ENCODE measurements around the gene ZNF503. TPM values are rescaled to one million over a fixed set of nuclear protein-coding genes. Genes with fewer than 3 reads are reported as not detected.

ZNF503 gene
- total and polyA plus RNA-seq, 5 experiments from 2014 or later, result 0.11 to 0.13 TPM; not detected in 3

DNA sequence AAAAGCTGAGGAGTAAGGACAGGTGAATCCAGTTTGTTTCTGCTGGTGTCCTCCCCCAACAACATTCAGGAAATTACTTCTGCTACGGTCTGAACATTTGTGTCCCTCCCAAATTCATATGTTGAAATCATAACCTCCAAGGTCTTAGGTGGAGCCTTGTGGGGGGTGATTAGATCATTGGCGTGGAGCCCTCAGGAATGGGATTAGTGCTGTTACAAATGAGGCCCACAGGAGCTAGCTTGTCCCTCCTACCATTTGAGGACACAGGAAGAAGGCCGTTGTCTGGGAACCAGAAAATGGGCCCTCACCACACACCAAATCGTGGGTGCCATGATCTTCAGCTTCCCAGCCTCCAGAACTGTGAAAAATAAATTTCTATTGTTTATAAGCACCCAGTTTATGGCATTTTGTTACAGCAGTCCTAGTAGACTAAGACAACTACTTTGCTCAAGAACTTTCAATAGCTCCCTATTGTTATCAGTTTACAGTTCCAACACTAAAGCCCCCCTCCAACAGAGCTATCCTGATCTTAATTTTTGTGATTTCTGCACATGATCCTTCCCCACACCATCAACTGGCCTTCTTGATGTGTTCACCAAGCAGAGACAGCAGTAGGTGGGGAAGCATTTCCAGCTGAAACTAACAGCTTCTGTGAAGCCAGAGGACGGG lies 27.7 kb upstream of the ZNF503 start:
- POLR2A ChIA-PET, result no interaction called here
- Mint-ChIP-seq H3K4me1 (peaks cover 0 to 11% (median 6%) of the 10 kb centered on the region in 4 donors), H3K9me3 (peaks cover 0 to 3% (median 0%) of the 10 kb centered on the region in 9 donors), H3K27ac (no peak overlapping the region), H3K27me3 (peaks cover 35 to 57% (median 43%) of the 10 kb centered on the region in 5 donors), H3K36me3 (no peaks in the 10 kb centered on the region), H3K4me3 (no peak overlapping the region)
- no peak for DNase-seq
- no peak for ATAC-seq

DNA sequence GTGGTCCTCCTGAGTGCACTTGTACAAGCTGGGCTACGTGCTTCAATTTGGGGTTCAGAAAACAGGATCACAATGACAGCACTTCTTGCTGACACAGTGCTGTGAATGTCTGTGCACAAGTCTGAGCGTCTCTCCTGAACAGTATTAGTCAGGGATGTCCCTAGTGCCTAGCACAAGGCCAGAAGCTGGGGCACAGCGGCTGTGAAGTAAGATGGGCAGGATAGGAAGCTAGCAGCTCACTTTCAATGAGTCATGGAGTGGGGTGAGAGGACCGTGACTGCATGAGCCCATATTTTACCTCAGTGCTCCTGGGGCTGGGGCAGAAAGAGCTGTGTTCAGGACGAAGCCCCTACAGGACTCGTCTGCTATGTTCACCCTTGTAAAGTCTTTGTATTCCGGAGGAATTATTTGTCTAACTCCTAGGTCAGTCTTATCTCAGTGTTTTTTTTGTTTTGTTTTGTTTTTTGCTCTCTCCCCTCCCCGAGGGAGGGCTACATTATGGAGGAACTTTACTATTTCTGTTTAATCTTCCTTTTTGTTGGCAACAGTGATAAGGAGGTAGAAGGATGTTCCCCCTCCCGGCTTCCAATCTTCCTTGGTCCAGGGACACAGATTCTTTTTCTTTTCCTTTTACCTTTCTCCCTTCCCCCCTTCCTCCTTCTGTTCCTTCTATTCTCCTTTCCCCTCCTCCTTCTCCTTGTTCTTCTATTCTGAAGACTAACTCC lies 27.0 kb upstream of the ZNF503 start:
- peaks cover 29 to 54% (median 38%) of the 10 kb centered on the region in 5 donors for H3K27me3 Mint-ChIP-seq
- peaks cover 0 to 11% (median 6%) of the 10 kb centered on the region in 4 donors for H3K4me1 Mint-ChIP-seq
- POLR2A ChIA-PET, result no interaction called here
- no peak for DNase-seq
- H3K36me3 Mint-ChIP-seq, result no peaks in the 10 kb centered on the region
- H3K4me3 Mint-ChIP-seq, result no peak overlapping the region
- no peak overlapping the region for H3K27ac Mint-ChIP-seq
- H3K9me3 Mint-ChIP-seq, result peaks cover 0 to 3% (median 0%) of the 10 kb centered on the region in 9 donors
- ATAC-seq, result no peak

DNA sequence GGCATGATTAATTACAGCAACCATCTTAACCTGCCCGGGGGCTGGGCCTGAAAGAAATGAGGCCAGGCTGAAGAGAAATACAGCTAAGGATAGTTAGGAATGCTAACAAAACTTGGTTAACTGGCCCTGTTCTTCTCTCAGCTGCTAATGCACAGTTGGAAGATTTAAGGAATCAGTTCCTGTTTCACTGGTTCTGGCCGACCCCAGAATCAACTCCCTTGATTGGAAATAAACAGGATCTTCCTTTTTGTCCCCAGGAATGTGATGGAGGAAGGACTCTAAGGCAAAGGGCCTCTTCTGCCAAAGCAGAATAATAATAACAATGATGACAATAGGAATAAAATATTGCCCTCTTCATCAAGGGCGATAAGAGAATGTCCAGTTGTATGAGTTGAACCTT lies 26.4 kb upstream of the ZNF503 start:
- H3K27me3 Mint-ChIP-seq, result peaks cover 24 to 54% (median 36%) of the 10 kb centered on the region in 5 donors
- POLR2A ChIA-PET, result no interaction called here
- DNase-seq (no peak), ATAC-seq (no peak)
- no peaks in the 10 kb centered on the region for H3K36me3 Mint-ChIP-seq
- peaks cover 0 to 11% (median 6%) of the 10 kb centered on the region in 4 donors for H3K4me1 Mint-ChIP-seq
- peaks cover 0 to 3% (median 0%) of the 10 kb centered on the region in 9 donors for H3K9me3 Mint-ChIP-seq
- H3K4me3 Mint-ChIP-seq, result no peak overlapping the region
- no peak overlapping the region for H3K27ac Mint-ChIP-seq

DNA sequence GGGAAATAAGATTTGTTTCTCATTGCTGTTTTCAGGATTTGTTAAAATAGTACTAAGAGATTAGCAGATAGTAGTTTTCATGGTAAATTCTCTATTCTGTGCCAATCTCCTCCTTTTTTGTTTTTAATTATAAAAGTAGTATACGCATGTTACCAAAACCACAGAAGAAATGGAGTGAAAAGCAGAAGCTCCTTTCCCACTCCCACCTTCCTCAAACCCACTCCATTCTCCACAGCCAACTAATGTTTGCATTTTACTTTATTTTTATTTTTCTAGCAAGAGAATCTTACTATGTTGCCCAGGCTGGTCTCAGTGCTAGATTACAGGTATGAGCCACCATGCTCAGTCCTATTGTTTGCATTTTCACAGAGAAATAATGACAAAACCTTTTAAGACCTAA lies 25.3 kb upstream of the ZNF503 start:
- Mint-ChIP-seq H3K36me3 (no peaks in the 10 kb centered on the region), H3K4me3 (no peak overlapping the region), H3K27ac (no peak overlapping the region), H3K27me3 (peaks cover 15 to 47% (median 28%) of the 10 kb centered on the region in 5 donors), H3K9me3 (peaks cover 0 to 3% (median 0%) of the 10 kb centered on the region in 9 donors), H3K4me1 (peaks cover 0 to 6% (median 3%) of the 10 kb centered on the region in 4 donors)
- DNase-seq (no peak), ATAC-seq (no peak)
- POLR2A ChIA-PET, result no interaction called here

DNA sequence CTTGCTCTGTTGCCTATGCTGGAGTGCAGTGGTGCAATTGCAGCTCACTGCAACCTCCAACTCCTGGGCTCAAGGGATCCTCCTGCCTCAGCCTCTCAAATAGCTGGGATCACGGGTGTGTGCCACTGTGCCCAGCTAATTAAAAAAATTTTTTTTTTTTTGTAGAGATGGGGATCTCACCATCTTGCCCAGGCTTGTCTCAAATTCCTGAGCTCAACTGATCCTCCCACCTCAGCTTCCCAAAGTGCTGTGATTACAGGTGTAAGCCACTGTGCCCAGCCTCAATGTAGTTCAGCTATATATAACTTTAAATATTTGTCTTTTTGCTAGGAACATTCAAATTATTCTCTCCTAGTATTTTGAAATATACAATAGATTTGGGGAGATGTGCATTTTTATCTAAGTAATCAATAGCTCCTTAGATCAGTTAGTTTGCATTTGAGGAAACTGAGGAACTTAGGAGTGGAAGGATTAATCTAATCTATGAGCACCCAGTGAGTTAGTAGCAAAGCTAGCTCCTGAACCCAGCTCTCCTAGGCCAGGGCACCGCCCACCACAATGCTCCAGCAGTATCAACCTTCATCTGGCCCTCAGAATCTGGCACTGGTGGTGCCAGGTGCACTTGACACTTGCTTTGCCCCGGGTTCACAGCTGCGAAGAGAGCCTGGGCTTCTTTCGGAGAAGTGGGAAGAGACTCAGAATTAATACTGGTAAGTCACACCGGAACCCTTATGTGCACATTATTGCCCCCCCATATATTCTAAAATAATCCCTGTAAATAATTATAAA lies 23.9 kb upstream of the ZNF503 start:
- no peak overlapping the region for H3K4me3 Mint-ChIP-seq
- no peak for DNase-seq
- POLR2A ChIA-PET, result no interaction called here
- H3K36me3 Mint-ChIP-seq, result no peaks in the 10 kb centered on the region
- peaks cover 0 to 3% (median under 1%) of the 10 kb centered on the region in 4 donors for H3K4me1 Mint-ChIP-seq
- H3K27me3 Mint-ChIP-seq, result peaks cover 12 to 41% (median 24%) of the 10 kb centered on the region in 5 donors
- no peak overlapping the region for H3K27ac Mint-ChIP-seq
- no peak for ATAC-seq
- H3K9me3 Mint-ChIP-seq, result peaks cover 0 to 1% (median 0%) of the 10 kb centered on the region in 9 donors

DNA sequence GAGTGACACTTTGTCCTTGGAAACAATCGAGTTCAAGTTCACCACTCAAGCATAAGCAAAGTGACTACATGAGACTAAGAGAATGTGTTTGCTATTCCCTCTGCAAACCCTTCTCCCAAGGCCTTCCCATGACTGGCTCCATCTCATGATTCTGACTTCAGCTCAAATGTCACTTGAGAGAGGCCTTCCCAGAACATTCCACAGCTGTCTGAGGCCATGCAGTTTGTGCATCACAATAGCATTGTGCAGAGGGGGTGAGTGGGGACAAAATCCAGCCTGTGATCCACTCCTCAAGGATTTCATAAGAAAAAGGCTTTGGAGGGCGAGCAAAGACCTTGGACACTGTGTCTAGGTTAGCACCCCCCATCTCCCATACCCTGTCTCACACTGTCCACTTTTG lies 23.0 kb upstream of the ZNF503 start:
- Mint-ChIP-seq H3K9me3 (no peaks in the 10 kb centered on the region), H3K4me3 (no peak overlapping the region), H3K36me3 (no peaks in the 10 kb centered on the region), H3K27ac (no peak overlapping the region), H3K27me3 (peaks cover 10 to 32% (median 16%) of the 10 kb centered on the region in 5 donors), H3K4me1 (peaks cover 0 to 1% (median 0%) of the 10 kb centered on the region in 4 donors)
- no peak for ATAC-seq
- DNase-seq, result no peak
- POLR2A ChIA-PET, result no interaction called here

DNA sequence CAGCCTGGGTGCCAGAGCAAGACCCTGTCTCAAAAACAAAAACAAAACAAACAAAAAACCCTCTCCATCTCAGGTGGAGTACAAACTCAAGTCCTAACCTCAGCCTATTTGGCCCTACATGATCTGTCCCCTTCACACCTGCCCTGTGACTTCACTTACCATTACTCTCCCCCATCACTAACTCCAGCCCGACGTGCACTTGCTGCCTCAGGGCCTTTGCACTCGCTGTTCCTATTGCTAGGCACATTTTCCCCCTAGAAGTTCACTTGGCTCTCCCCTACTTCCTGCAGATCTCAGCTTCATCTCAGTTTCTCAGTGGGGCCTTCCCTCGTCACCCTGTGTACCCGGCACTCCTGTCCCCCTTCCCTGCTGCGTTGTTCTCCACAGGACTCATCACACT lies 21.3 kb upstream of the ZNF503 start:
- ATAC-seq (no peak), DNase-seq (no peak)
- POLR2A ChIA-PET, result no interaction called here
- Mint-ChIP-seq H3K27ac (no peak overlapping the region), H3K9me3 (no peaks in the 10 kb centered on the region), H3K27me3 (peaks cover 6 to 23% (median 12%) of the 10 kb centered on the region in 5 donors), H3K4me3 (no peak overlapping the region), H3K36me3 (no peaks in the 10 kb centered on the region), H3K4me1 (no peaks in the 10 kb centered on the region)

DNA sequence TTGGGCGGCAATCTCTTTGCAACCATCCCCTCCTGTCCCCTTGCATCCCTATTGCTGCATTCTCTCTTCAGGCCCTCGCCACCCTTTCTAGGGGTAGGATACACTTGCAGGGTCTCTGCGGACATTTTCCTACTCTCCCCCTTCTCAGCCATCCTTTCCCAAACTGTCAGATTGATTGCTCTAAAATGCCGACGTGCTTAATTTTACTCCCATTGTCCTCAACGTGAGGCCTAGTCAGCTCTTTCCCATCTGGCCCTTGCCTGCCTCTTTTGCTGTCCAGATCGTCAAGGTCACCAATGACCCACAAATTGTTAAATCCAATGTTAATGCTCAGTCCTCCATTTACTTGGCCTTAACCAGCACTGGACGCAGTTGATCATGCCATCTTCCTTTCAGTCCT lies 17.1 kb upstream of the ZNF503 start:
- DNase-seq, result no peak
- Mint-ChIP-seq H3K27ac (no peak overlapping the region), H3K9me3 (peaks cover 0 to 1% (median 0%) of the 10 kb centered on the region in 9 donors), H3K36me3 (no peaks in the 10 kb centered on the region), H3K27me3 (peaks cover 18 to 27% (median 23%) of the 10 kb centered on the region in 5 donors), H3K4me1 (no peaks in the 10 kb centered on the region), H3K4me3 (no peak overlapping the region)
- ATAC-seq, result no peak
- POLR2A ChIA-PET, result no interaction called here

DNA sequence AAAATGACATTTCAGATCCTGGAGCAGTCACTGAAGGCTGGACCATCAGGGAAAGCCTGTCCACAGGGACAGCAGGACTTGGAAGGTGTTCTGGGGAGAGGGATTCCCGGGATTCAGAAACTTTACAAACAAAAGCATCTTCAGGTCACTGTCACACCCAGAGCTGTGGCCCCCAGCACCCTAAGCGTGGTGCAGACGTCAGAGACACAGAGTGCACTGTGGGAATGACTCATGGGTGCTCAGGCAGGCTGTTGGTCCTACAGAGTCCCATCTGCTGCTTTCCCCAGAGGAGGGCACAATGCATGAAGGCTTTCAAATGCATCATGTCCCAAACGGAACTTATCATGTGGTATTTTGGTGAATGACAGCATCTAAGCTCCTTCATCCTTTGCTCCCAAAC lies 16.7 kb upstream of the ZNF503 start:
- no peak for DNase-seq
- peaks cover 19 to 29% (median 23%) of the 10 kb centered on the region in 5 donors for H3K27me3 Mint-ChIP-seq
- no peaks in the 10 kb centered on the region for H3K4me1 Mint-ChIP-seq
- no peaks in the 10 kb centered on the region for H3K36me3 Mint-ChIP-seq
- peaks cover 0 to 1% (median 0%) of the 10 kb centered on the region in 9 donors for H3K9me3 Mint-ChIP-seq
- POLR2A ChIA-PET, result no interaction called here
- no peak for ATAC-seq
- H3K27ac Mint-ChIP-seq, result no peak overlapping the region
- no peak overlapping the region for H3K4me3 Mint-ChIP-seq

DNA sequence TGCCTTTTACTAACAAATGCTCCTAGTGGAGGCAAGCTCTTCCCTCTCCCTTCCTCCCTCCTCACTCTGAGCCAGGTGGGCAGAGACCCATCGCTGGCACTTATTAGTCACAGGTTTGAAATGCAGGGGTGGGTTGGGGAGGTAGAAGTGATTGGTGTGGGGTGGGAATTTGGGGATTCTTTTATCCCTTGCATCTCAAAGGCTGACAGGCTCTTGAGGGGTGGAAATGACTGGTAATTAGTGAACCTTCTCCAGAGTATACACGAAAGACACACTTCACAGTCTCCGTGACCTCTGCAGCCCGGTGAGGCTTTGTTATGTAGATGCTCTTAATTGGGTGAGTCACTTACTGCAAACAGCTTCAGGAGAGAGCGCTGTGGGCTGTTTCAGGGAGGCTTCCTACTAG lies 16.0 kb upstream of the ZNF503 start:
- Mint-ChIP-seq H3K27ac (no peak overlapping the region), H3K4me1 (no peaks in the 10 kb centered on the region), H3K27me3 (peaks cover 20 to 37% (median 24%) of the 10 kb centered on the region in 5 donors), H3K4me3 (no peak overlapping the region), H3K36me3 (no peaks in the 10 kb centered on the region), H3K9me3 (peaks cover 0 to 1% (median 0%) of the 10 kb centered on the region in 9 donors)
- POLR2A ChIA-PET, result no interaction called here
- no peak for ATAC-seq
- no peak for DNase-seq

DNA sequence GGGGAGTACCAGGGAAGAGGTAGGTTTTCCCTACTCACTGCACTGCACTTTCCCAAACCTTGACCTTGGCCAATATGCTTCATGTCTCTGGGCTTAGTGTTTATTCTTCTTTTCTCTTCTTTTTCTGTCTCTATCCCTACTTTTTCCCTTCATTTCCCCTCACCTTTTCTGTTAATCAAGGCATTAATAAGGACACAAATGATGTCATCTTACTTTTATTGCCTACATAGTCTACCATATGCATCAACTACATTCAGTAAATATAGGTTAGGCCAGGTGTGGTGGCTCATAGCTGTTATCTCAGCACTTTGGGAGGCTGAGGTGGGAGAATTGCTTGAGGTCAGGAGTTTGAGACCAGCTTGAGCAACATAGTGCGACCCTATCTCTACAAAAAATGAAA lies 13.0 kb upstream of the ZNF503 start:
- ATAC-seq (no peak), DNase-seq (no peak)
- Mint-ChIP-seq H3K27ac (no peak overlapping the region), H3K9me3 (peaks cover 0 to 5% (median 0%) of the 10 kb centered on the region in 9 donors), H3K4me1 (peaks cover 0 to 6% (median 3%) of the 10 kb centered on the region in 4 donors), H3K36me3 (no peaks in the 10 kb centered on the region), H3K4me3 (no peak overlapping the region), H3K27me3 (peaks cover 38 to 65% (median 43%) of the 10 kb centered on the region in 5 donors)
- POLR2A ChIA-PET, result no interaction called here

DNA sequence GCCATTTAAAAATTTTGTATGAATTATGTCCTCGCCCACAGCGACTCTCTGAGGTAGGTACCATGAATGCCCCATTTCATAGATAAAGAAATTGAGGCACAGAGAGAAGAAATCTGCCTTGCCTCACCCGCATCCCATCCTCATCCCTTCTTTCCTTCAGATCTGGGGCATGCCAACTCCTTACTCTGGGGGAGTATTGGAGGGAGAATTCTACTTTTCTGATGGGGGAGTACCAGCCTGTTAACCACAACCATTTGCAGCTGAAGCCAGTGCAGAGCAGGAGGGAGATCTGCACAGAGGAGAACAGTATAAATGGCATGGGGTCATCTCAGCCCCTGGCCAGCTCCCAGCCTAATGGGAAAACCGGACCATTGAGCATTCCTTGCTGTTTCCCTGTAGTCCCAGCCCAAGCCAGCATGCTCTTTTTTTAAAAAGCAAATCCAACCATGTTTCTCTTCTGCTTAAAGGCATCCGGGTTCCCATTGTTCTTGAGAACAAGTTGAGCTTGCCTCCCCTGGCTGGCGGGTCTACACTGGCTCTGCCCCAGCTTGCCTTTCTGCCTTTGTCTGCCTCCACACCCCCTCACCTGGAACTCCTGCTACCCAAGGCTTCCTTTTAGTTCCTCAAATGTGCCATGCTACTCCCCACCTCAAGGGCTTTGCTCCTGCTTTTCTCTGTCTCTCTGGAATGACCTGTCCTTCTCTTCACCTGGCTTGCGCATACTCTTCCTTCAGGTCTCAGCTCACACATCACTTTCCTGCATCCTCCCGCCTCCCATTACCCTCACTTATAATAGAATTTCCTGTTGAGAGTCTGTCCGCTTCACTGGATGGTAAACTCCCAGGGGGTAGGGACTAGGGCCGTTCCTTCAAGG lies 8.8 kb upstream of the ZNF503 start:
- POLR2A ChIA-PET, result interaction anchor here (1.0 kb wide), 1 partner anchor 19 kb away, joined by 3 read pairs; no protein-coding TSS in a partner anchor
- DNase-seq (no peak), ATAC-seq (no peak)
- Mint-ChIP-seq H3K9me3 (peaks cover 0 to 9% (median 0%) of the 10 kb centered on the region in 9 donors), H3K4me1 (peaks cover 7 to 24% (median 15%) of the 10 kb centered on the region in 4 donors), H3K27me3 (peaks cover 41 to 61% (median 54%) of the 10 kb centered on the region in 5 donors), H3K4me3 (peak overlapping the region; percentile 73 to 89 (median 82)), H3K36me3 (peaks cover 0 to 4% (median 2%) of the 10 kb centered on the region in 3 donors), H3K27ac (peak overlapping the region in 1 of 10 donors; percentile 46)

Measured in naive thymus-derived CD8-positive, alpha-beta T cell (primary cell).